GM12878 (cell line): ENCODE measurements around the gene SNRPN. TPM values are rescaled to one million over a fixed set of nuclear protein-coding genes. Genes with fewer than 3 reads are reported as not detected.
A peak's percentile ranks its signal among the peaks of the same experiment; 100 is the strongest.

Experiments used
- ATF2 ChIP-seq: IDR thresholded peaks from 2 replicates; pipeline ENCODE4 v1.6.1; 2012; ENCODE audit warnings: low read length, inconsistent platforms
- E2F8 ChIP-seq: fragments of 450-650 bp; IDR thresholded peaks from 2 replicates; pipeline ENCODE4 v1.6.1; 2018; ENCODE audit warnings: mild to moderate bottlenecking, low read depth, moderate library complexity; ENCODE audit not compliant: partially characterized antibody
- EP300 ChIP-seq, 2 experiments: fragments of 150-350 bp in 1 of 2; IDR thresholded peaks; 2 replicates each; pipeline ENCODE4 v1.6.1; 2011 to 2012; ENCODE audit warnings: low read depth in 2 of 2, low read length in 2 of 2, borderline replicate concordance in 1 of 2, improper control_type of control experiment in 1 of 2, inconsistent platforms in 1 of 2; ENCODE audit not compliant: control insufficient read depth in 1 of 2
- HDGF ChIP-seq: fragments of 450-650 bp; IDR thresholded peaks from 2 replicates; pipeline ENCODE4 v1.6.1; 2016; ENCODE audit warnings: antibody characterized with exemption
- IKZF2 ChIP-seq, 2 experiments: fragments of 450-650 bp; IDR thresholded peaks; 2 replicates each; pipeline ENCODE4 v1.6.1; 2017; ENCODE audit warnings: mild to moderate bottlenecking in 2 of 2, moderate library complexity in 2 of 2
- KLF5 ChIP-seq: fragments of 450-650 bp; IDR thresholded peaks from 2 replicates; pipeline ENCODE4 v1.6.1; 2014; ENCODE audit warnings: mild to moderate bottlenecking; ENCODE audit not compliant: partially characterized antibody
- MEF2A ChIP-seq: IDR thresholded peaks from 2 replicates; pipeline ENCODE4 v1.6.1; 2011; ENCODE audit warnings: low read depth, mild to moderate bottlenecking, low read length, moderate library complexity; ENCODE audit not compliant: insufficient read depth
- MYC ChIP-seq: IDR thresholded peaks from 2 replicates; pipeline ENCODE4 v1.6.1; 2011; ENCODE audit warnings: mild to moderate bottlenecking, low read length, moderate library complexity, inconsistent platforms; ENCODE audit not compliant: insufficient read depth, insufficient replicate concordance, insufficient read length, severe bottlenecking
- NFXL1 ChIP-seq: fragments of 450-650 bp; IDR thresholded peaks from 2 replicates; pipeline ENCODE4 v1.6.1; 2017; ENCODE audit warnings: antibody characterized with exemption, mild to moderate bottlenecking, borderline replicate concordance
- POLR2AphosphoS2 ChIP-seq: IDR thresholded peaks from 2 replicates; pipeline ENCODE4 v1.6.1; 2011; ENCODE audit warnings: low read depth, mild to moderate bottlenecking, low read length, improper control_type of control experiment, moderate library complexity
- RB1 ChIP-seq: fragments of 450-650 bp; formaldehyde crosslinking; IDR thresholded peaks from 2 replicates; pipeline ENCODE4 v1.6.1; 2017; ENCODE audit warnings: mild to moderate bottlenecking, borderline replicate concordance
- SREBF1 ChIP-seq: IDR thresholded peaks from 2 replicates; pipeline ENCODE4 v1.6.1; 2012; ENCODE audit warnings: mild to moderate bottlenecking, low read length
- TCF3 ChIP-seq: IDR thresholded peaks from 2 replicates; pipeline ENCODE4 v1.6.1; 2012; ENCODE audit warnings: low read depth, mild to moderate bottlenecking, low read length, borderline replicate concordance; ENCODE audit not compliant: insufficient read depth
- USF1 ChIP-seq: IDR thresholded peaks from 2 replicates; pipeline ENCODE4 v1.6.1; 2011; ENCODE audit warnings: borderline replicate concordance, low read depth, mild to moderate bottlenecking, moderate library complexity, mixed read lengths, low read length; ENCODE audit not compliant: insufficient read depth; ENCODE audit errors: extremely low read length
- USF2 ChIP-seq: IDR thresholded peaks from 2 replicates; pipeline ENCODE4 v1.6.1; 2011; ENCODE audit warnings: low read depth, low read length, improper control_type of control experiment, borderline replicate concordance
- WRNIP1 ChIP-seq: IDR thresholded peaks from 2 replicates; pipeline ENCODE4 v1.6.1; 2011; ENCODE audit warnings: low read depth, low read length, improper control_type of control experiment, borderline replicate concordance
- ZNF207 ChIP-seq: fragments of 450-650 bp; IDR thresholded peaks from 2 replicates; pipeline ENCODE4 v1.6.1; 2014; ENCODE audit warnings: antibody characterized with exemption, mild to moderate bottlenecking, borderline replicate concordance
- ZNF687 ChIP-seq: fragments of 450-650 bp; IDR thresholded peaks from 2 replicates; pipeline ENCODE4 v1.6.1; 2017; ENCODE audit warnings: mild to moderate bottlenecking, moderate library complexity
- polyA plus RNA-seq, 11 experiments: library from polyadenylated mRNA; depleted of rRNA in 4 of 11; unstranded in 6 of 11; stranded (reverse) in 5 of 11; fragments of >200 nt; fragmentation: Nextera tagmentation in 4 of 11; fragmentation: Illumina TruSeq in 1 of 11; extraction: Ambion mirVana in 4 of 11; extraction: Trizol in 1 of 11; gene quantifications; 1 replicate in 1 of 11; 2 replicates in 10 of 11; pipeline versions ENCODE4 v1.2.1 to v1.2.3, GENCODE V29; 2011 to 2016; ENCODE audit warnings: inconsistent platforms in 2 of 11, missing spikeins in 2 of 11, low read depth in 1 of 11
- total RNA-seq, 4 experiments: library from RNA; depleted of rRNA in 3 of 4; stranded (reverse); fragments of >200 nt in 3 of 4; fragmentation: Illumina TruSeq in 1 of 4; extraction: Trizol in 1 of 4; gene quantifications; 2 replicates each; pipeline versions ENCODE4 v1.2.1 to v1.2.3, GENCODE V29; 2013 to 2021

SNRPN gene
- total and polyA plus RNA-seq, 10 of the 15 experiments (the other 5 are each of a cell fraction or from before 2014, with no cell fraction given), result 9.1 to 103 (median 45.5) TPM

- TF ChIP-seq ZNF687, result 0 out of 2 replicates have a peak, but pooled peaks have one; percentile 46
- TF ChIP-seq USF1, result no peak
- no peak; the same call in 1 of the 2 replicates for TF ChIP-seq TCF3
- no peak for TF ChIP-seq SREBF1
- TF ChIP-seq EP300 (IDR thresholded peaks at IDR 0.05; ENCODE audit: borderline replicate concordance in 1 of 2, control insufficient read depth in 1 of 2, low read depth in 2 of 2, low read length in 2 of 2), result no peak
- 0 out of 4 replicates have a peak, but pooled peaks of 1 of the 2 experiments have one; percentile 10 for TF ChIP-seq IKZF2 (IDR thresholded peaks at IDR 0.05)
- TF ChIP-seq ZNF207, result no peak
- TF ChIP-seq WRNIP1, result no peak
- TF ChIP-seq RB1, result no peak
- TF ChIP-seq E2F8, result no peak
- TF ChIP-seq KLF5, result no peak
- TF ChIP-seq MYC, result no peak
- TF ChIP-seq NFXL1, result no peak
- peak; percentile 61; the same call in 1 of the 2 replicates for TF ChIP-seq POLR2AphosphoS2
- no peak for TF ChIP-seq HDGF
- TF ChIP-seq MEF2A, result no peak
- no peak for TF ChIP-seq ATF2
- no peak for TF ChIP-seq USF2
Measured at GRCh38 chr15:24954783-24955530, at the start of gene SNRPN, which contains the start of gene SNURF (continued).
